Endothelial cell of umbilical vein (primary cell): ENCODE results near the gene GALNT17. TPM values are rescaled to one million over a fixed set of nuclear protein-coding genes. Genes with fewer than 3 reads are reported as not detected.

Experiments used
- BruUV-seq: library from RNA; stranded (reverse); fragments of 400-500 nt; replicated peaks from 2 replicates; lab custom pipeline; 2021; lab: Mats Ljungman, UMichigan
- CTCF ChIA-PET: fragments of 300-600, 350-600 bp; sonication (Branson Sonifier 250); formaldehyde crosslinking; loops from one replicate; lab custom pipeline; 2021; ENCODE audit warnings: antibody characterized with exemption, inconsistent platforms; lab: Charles Lee
- POLR2A ChIA-PET: fragments of 300-600, 350-600 bp; sonication (Branson Sonifier 250); formaldehyde crosslinking; loops from one replicate; lab custom pipeline; 2021; ENCODE audit warnings: antibody characterized with exemption, inconsistent platforms; lab: Charles Lee
- DNase-seq: peaks from one replicate; pipeline ENCODE4 v3.0.0-alpha.2; 2011; ENCODE audit warnings: low read depth, low spot score
- FAIRE-seq: peaks from 2 replicates; lab custom pipeline; 2011; peaks lifted over from hg19 to GRCh38; lab: Jason Lieb, UNC
- H2AFZ ChIP-seq: 2 replicates; pipeline ENCODE4 v1.6.0; 2012; ENCODE audit warnings: low read depth, low read length, control low read depth, inconsistent platforms
- H3K27ac ChIP-seq: 2 replicates; pipeline ENCODE4 v1.5.1; 2011; ENCODE audit warnings: low read depth, mild to moderate bottlenecking, control low read depth, low read length, moderate library complexity; ENCODE audit not compliant: insufficient read depth
- H3K27me3 ChIP-seq, 2 experiments: 2 replicates each; pipeline versions ENCODE4 v1.6.0 to v1.6.1; 2011; ENCODE audit warnings: low read length in 2 of 2, mixed read lengths in 1 of 2; ENCODE audit not compliant: control insufficient read depth in 2 of 2, insufficient read depth in 2 of 2
- H3K36me3 ChIP-seq, 2 experiments: 2 replicates in 1 of 2; 3 replicates in 1 of 2; pipeline ENCODE4 v1.5.1; 2011; ENCODE audit warnings: low read length in 2 of 2, mild to moderate bottlenecking in 1 of 2, moderate library complexity in 1 of 2; ENCODE audit not compliant: control insufficient read depth in 2 of 2, insufficient read depth in 2 of 2; ENCODE audit errors: extremely low read depth in 1 of 2
- H3K4me1 ChIP-seq: 3 replicates; pipeline ENCODE4 v1.5.1; 2011; ENCODE audit warnings: mild to moderate bottlenecking, low read length; ENCODE audit not compliant: control insufficient read depth, insufficient read depth; ENCODE audit errors: extremely low read depth
- H3K4me2 ChIP-seq: 2 replicates; pipeline ENCODE4 v1.6.1; 2011; ENCODE audit warnings: low read length, control low read depth, mixed read lengths; ENCODE audit not compliant: insufficient read depth
- H3K4me3 ChIP-seq, 3 experiments: fragments of 200-600 bp in 1 of 3; sonication (generic), shearing (Covaris generic) in 1 of 3; replicated peaks in 1 of 3; 2 replicates each; pipeline ENCODE4 v1.5.1; 2011 to 2016; ENCODE audit warnings: control low read depth in 3 of 3, low read length in 3 of 3, mild to moderate bottlenecking in 2 of 3, inconsistent platforms in 1 of 3, low read depth in 1 of 3, moderate library complexity in 1 of 3; ENCODE audit not compliant: insufficient read depth in 1 of 3
- H3K79me2 ChIP-seq: 2 replicates; pipeline ENCODE4 v1.6.0; 2012; ENCODE audit warnings: low read length, inconsistent platforms; ENCODE audit not compliant: control insufficient read depth, insufficient read depth
- H3K9ac ChIP-seq: replicated peaks from 2 replicates; pipeline ENCODE3; 2011; ENCODE audit warnings: low read length, control low read depth; ENCODE audit not compliant: insufficient read depth; ENCODE audit errors: extremely low read depth
- H3K9me1 ChIP-seq: replicated peaks from 3 replicates; pipeline ENCODE4 v1.6.0; 2011; ENCODE audit warnings: mild to moderate bottlenecking, low read length; ENCODE audit not compliant: control insufficient read depth, insufficient read depth; ENCODE audit errors: extremely low read depth
- H3K9me3 ChIP-seq: replicated peaks from 2 replicates; pipeline ENCODE4 v1.5.1; 2012; ENCODE audit warnings: low read length, inconsistent platforms; ENCODE audit not compliant: control insufficient read depth, insufficient read depth
- H4K20me1 ChIP-seq: replicated peaks from 2 replicates; pipeline ENCODE3; 2011; ENCODE audit warnings: mild to moderate bottlenecking, low read length; ENCODE audit not compliant: control insufficient read depth, insufficient read depth; ENCODE audit errors: extremely low read depth
- CTCF ChIP-seq, 2 donors: IDR thresholded peaks; 1 replicate in 1 of 2; 2 replicates in 1 of 2; pipeline ENCODE4 v1.5.1; 2011; ENCODE audit warnings: low read length in 2 of 2, mild to moderate bottlenecking in 2 of 2, moderate library complexity in 2 of 2, control low read depth in 1 of 2, inconsistent platforms in 1 of 2, low read depth in 1 of 2; ENCODE audit not compliant: insufficient read depth in 1 of 2; ENCODE audit errors: extremely low read depth in 1 of 2
- EZH2 ChIP-seq: IDR thresholded peaks from 2 replicates; pipeline ENCODE4 v1.6.1; 2012; ENCODE audit warnings: borderline replicate concordance, low read depth, mild to moderate bottlenecking, moderate library complexity, low read length, inconsistent platforms; ENCODE audit not compliant: severe bottlenecking
- FOS ChIP-seq: IDR thresholded peaks from 2 replicates; pipeline ENCODE4 v1.6.1; 2011; ENCODE audit warnings: mild to moderate bottlenecking, low read length, moderate library complexity, borderline replicate concordance; ENCODE audit not compliant: insufficient read depth
- GATA2 ChIP-seq: IDR thresholded peaks from 2 replicates; pipeline ENCODE4 v1.7.0; 2011; ENCODE audit warnings: low read depth, mild to moderate bottlenecking, moderate library complexity, mixed read lengths, low read length; ENCODE audit not compliant: insufficient read length, insufficient read depth
- JUN ChIP-seq: IDR thresholded peaks from 2 replicates; pipeline ENCODE4 v1.6.1; 2011; ENCODE audit warnings: borderline replicate concordance, low read depth; ENCODE audit not compliant: insufficient read length, insufficient read depth
- MAX ChIP-seq: IDR thresholded peaks from 2 replicates; pipeline ENCODE4 v1.6.1; 2011; ENCODE audit not compliant: insufficient read depth, insufficient read length
- MYC ChIP-seq: IDR thresholded peaks from one replicate; pipeline ENCODE4 v1.6.1; 2011; ENCODE audit warnings: mild to moderate bottlenecking, low read depth, low read length
- POLR2A ChIP-seq: IDR thresholded peaks from 2 replicates; pipeline ENCODE4 v1.6.1; 2012; ENCODE audit warnings: low read depth, mild to moderate bottlenecking, control low read depth, low read length
- POLR2AphosphoS5 ChIP-seq: IDR thresholded peaks from 2 replicates; pipeline ENCODE4 v1.6.1; 2012; ENCODE audit warnings: low read depth, mild to moderate bottlenecking, control low read depth, low read length, moderate library complexity; ENCODE audit not compliant: insufficient read depth
- dilution Hi-C: fragments of 300-500 bp; cut with MboI; formaldehyde crosslinking; loops from one replicate; pipeline ENCODE4 v1.15.0; 2019; ENCODE audit warnings: low sequenced_read_pairs; ENCODE audit not compliant: extremely low pct_ligation_motif_present
- intact Hi-C: fragments of 100-400 bp; cut with micrococcal nuclease; formaldehyde crosslinking; loops from one replicate; pipeline ENCODE4 v1.10.0; 2022
- polyA plus RNA-seq, 4 experiments: library from polyadenylated mRNA; depleted of rRNA in 3 of 4; stranded (reverse) in 3 of 4; unstranded in 1 of 4; fragments of >200 nt; gene quantifications; 2 replicates each; pipeline versions ENCODE4 v1.2.1 to v1.2.3, GENCODE V29; 2011 to 2012; ENCODE audit warnings: missing spikeins in 1 of 4
- total RNA-seq: library from RNA; stranded (reverse); gene quantifications from 2 replicates; pipeline ENCODE4 v1.2.3, GENCODE V29; 2021

GALNT17 gene
- total and polyA plus RNA-seq, 2 donors (not counting 3 experiments of a cell fraction or from before 2014, with no cell fraction given) = not detected

- no peaks in the 10 kb centered on the region for H3K4me1 ChIP-seq
- H3K9me1 ChIP-seq = no peaks in the 10 kb centered on the region
- intact Hi-C loops (no loop called here), dilution Hi-C loops (no loop called here)
- no peaks in the 10 kb centered on the region for H4K20me1 ChIP-seq
- H3K36me3 ChIP-seq = no peaks in the 10 kb centered on the region
- H3K9me3 ChIP-seq = peaks cover 6% of the 10 kb centered on the region
- FAIRE-seq = no peak
- H3K27me3 ChIP-seq = no peaks in the 10 kb centered on the region
- CTCF ChIA-PET = no interaction called here
- no TSS peak for BruUV-seq
- H3K79me2 ChIP-seq = no peaks in the 10 kb centered on the region
- no peak overlapping the region for H3K4me2 ChIP-seq
- no peak overlapping the region for H3K4me3 ChIP-seq
- TF ChIP-seq FOS = no peak
- no peak for TF ChIP-seq CTCF (IDR thresholded peaks at IDR 0.05; ENCODE audit: extremely low read depth in 1 of 2, insufficient read depth in 1 of 2, low read depth in 1 of 2, low read length in 2 of 2)
- no peak for TF ChIP-seq MAX
- no peak overlapping the region for H3K9ac ChIP-seq
- POLR2A ChIA-PET = no interaction called here
- no peak overlapping the region for H3K27ac ChIP-seq
- DNase-seq = no peak
- H2AFZ ChIP-seq = no peak overlapping the region
Observed at GRCh38 chr7:71165708-71166107, 33.8 kb downstream of the GALNT17 start.

- dilution Hi-C loops = no loop called here
- intact Hi-C loops = no loop called here
- Histone ChIP-seq H3K79me2 (no peaks in the 10 kb centered on the region), H3K4me2 (no peak overlapping the region), H3K9me3 (peaks cover 10% of the 10 kb centered on the region), H3K4me3 (no peak overlapping the region), H3K9me1 (no peaks in the 10 kb centered on the region), H3K9ac (no peak overlapping the region), H3K27ac (no peak overlapping the region), H3K27me3 (no peaks in the 10 kb centered on the region), H3K36me3 (no peaks in the 10 kb centered on the region), H2AFZ (no peak overlapping the region), H4K20me1 (no peaks in the 10 kb centered on the region), H3K4me1 (no peaks in the 10 kb centered on the region)
- FAIRE-seq (no peak), DNase-seq (no peak)
- ChIA-PET CTCF (no interaction called here), POLR2A (no interaction called here)
- no TSS peak for BruUV-seq
- TF ChIP-seq GATA2 (no peak), POLR2A (no peak), CTCF (IDR thresholded peaks at IDR 0.05; ENCODE audit: extremely low read depth in 1 of 2, insufficient read depth in 1 of 2, low read depth in 1 of 2, low read length in 2 of 2) (no peak), MAX (no peak), POLR2AphosphoS5 (no peak), JUN (no peak), FOS (no peak), EZH2 (no peak), MYC (no peak)
Observed at GRCh38 chr7:71171476-71171875, 39.5 kb downstream of the GALNT17 start.
